Measurements from ENCODE around the gene HLA-F.

HLA-F gene

DNA sequence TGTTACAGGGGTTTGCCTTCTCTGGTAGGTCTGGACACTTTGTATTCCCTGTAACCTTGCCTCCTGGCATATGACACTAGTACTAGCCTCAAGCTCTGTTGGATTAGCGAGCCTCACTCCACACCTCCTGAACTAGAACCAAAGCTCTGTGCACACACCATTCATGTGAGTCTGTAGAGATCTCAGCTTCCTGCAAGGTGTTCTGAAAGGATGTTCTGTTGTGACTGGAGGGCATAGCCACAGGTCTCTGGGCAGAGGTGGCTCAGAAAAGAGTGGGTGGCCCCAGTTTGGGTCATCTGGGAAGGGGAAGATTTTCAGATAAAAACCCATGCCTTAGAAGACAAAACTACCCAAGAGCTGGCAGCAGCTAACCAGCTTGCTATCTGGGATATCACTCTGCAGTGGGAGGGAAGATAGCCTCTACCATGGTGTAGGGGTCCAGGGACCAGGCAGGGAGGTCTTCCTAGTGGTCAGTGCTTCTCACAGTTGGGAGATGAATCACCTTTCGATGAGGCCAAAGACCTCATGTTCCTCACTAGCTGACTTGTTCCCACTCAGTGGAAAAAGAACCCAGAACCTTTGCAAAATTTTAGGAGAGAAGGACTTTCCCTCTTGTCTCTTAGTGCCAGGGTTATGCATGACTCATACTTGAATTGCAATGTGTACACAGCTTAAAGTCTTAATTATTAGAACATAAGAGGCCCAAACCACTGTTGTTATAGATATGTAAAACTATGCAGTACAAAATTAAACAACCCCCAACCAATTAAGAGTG, 41.4 kb downstream of the HLA-F start:
- no peak for DNase-seq

DNA sequence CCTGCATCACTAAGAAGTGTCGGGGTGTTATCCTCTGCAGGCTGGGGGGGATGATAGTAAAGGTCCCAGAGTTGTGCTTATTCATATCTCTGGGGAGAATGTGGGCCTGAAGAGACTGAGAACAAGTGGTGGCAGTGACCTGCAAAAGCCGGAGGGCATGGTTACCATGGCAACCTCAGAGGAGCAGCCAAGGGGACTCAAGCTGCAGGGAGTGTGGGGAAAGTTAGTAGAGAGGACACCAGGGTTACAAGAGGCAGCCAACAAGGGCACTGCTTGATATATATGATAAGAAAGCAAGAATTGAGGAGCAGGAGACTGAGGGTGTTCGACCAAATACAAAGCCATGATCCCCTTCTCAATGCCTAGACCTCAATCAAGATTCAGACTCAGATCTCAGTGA, 46.1 kb downstream of the HLA-F start:
- DNase-seq, result no peak

DNA sequence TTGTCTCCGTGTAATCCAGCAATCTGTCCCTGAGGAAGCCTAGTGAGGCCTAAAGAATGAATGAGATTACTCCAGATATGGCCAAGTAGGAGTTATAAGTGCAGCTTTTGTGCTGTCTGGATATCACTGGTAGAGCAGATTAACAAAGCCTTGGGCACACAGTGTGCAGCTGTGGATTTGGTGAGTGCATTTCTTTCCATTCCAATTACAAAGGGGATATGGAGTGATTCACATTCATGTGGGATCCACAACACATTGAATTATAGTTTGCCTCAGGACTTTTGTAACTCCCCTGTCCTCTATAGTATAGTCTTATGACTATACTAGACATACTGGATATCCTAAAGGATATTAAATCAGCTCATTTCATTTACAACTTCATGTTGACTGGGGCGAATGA, 47.1 kb downstream of the HLA-F start:
- DNase-seq, result no peak

DNA sequence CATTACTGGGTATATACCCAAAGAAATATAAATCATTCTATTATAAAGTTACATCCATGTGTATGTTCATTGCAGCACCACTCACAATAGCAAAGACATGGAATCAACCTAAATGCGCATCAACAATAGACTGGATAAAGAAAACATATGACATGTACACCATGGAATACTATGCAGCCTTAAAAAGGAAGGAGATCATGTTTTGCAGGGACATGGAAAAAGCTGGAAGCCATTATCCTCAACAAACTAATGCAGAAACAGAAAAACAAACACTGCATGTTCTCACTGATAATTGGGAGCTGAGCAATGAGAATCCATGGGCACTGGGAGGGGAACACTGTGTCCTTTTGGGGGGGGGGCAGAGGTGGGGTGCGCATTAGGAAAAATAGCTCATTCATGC, 53.5 kb downstream of the HLA-F start:
- DNase-seq, result no peak
